Measurements from ENCODE around the gene KCTD5. TPM values are rescaled to one million over a fixed set of nuclear protein-coding genes. Genes with fewer than 3 reads are reported as not detected.

The KCTD5 gene
- polyA plus RNA-seq, 1 donor from 2014 or later, result 42.7 TPM

DNA sequence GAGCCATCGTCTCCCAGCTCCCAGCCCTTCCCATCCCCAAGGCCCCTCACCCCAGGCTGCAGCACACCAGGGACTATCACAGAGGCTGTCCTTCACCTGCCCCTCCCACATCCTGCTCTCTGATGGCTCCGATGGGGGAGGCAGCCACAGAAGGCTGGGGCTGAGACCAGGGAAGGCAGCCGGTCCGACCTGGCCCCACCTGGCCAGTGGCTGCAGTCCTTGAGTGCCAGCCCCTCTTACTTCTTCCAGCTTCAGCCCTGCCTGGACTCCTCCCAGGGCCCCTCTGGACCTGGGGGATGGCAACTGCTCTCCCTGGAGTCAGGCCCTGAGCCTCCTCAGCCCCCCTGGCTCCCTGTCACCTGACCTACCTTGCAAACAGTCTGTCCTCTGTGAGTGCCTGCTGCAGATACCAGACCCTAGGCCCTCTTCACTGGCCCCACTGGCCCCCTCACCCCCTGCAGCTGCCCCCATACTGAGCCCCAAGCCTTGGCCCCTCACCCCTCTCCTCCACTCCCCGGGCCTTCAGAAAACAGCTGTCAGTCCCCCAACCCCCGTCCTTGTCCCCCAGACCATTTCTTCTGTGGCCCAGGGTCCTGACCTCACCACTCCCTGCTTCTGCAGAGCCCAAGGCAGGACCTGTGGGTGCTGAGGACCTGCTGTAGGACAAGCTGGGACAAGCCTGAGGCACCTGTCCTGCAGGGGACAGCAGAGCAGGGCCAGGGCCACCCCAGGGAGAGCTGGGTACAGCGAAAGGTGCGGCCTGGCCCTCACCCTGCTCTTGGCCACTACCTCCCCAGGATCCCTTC, 57.5 kb downstream of the KCTD5 start:
- H3K4me3 ChIP-seq (ENCODE audit: low read length), result no peak overlapping the region
- H3K4me2 ChIP-seq (ENCODE audit: low read length), result no peak overlapping the region
- TF ChIP-seq EP300 (conservative IDR thresholded peaks at IDR 0.05; ENCODE audit: poor library complexity, severe bottlenecking), result no peak
- TF ChIP-seq MXI1 (conservative IDR thresholded peaks at IDR 0.05; ENCODE audit: poor library complexity, severe bottlenecking), result no peak
- no peak for TF ChIP-seq TAF1 (IDR thresholded peaks at IDR 0.05; ENCODE audit: low read depth)
- TF ChIP-seq, protein P1, sequence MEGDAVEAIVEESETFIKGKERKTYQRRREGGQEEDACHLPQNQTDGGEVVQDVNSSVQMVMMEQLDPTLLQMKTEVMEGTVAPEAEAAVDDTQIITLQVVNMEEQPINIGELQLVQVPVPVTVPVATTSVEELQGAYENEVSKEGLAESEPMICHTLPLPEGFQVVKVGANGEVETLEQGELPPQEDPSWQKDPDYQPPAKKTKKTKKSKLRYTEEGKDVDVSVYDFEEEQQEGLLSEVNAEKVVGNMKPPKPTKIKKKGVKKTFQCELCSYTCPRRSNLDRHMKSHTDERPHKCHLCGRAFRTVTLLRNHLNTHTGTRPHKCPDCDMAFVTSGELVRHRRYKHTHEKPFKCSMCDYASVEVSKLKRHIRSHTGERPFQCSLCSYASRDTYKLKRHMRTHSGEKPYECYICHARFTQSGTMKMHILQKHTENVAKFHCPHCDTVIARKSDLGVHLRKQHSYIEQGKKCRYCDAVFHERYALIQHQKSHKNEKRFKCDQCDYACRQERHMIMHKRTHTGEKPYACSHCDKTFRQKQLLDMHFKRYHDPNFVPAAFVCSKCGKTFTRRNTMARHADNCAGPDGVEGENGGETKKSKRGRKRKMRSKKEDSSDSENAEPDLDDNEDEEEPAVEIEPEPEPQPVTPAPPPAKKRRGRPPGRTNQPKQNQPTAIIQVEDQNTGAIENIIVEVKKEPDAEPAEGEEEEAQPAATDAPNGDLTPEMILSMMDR (IDR thresholded peaks at IDR 0.05; ENCODE audit: poor library complexity, severe bottlenecking), result no peak
- no peak for TF ChIP-seq SMC3 (conservative IDR thresholded peaks at IDR 0.05; ENCODE audit: poor library complexity)
- no peak for TF ChIP-seq RAD21 (conservative IDR thresholded peaks at IDR 0.05)
- no peak for TF ChIP-seq EZH2 (IDR thresholded peaks at IDR 0.05; ENCODE audit: borderline replicate concordance, insufficient read depth, low read length, poor library complexity, severe bottlenecking)
- TF ChIP-seq, protein P2, sequence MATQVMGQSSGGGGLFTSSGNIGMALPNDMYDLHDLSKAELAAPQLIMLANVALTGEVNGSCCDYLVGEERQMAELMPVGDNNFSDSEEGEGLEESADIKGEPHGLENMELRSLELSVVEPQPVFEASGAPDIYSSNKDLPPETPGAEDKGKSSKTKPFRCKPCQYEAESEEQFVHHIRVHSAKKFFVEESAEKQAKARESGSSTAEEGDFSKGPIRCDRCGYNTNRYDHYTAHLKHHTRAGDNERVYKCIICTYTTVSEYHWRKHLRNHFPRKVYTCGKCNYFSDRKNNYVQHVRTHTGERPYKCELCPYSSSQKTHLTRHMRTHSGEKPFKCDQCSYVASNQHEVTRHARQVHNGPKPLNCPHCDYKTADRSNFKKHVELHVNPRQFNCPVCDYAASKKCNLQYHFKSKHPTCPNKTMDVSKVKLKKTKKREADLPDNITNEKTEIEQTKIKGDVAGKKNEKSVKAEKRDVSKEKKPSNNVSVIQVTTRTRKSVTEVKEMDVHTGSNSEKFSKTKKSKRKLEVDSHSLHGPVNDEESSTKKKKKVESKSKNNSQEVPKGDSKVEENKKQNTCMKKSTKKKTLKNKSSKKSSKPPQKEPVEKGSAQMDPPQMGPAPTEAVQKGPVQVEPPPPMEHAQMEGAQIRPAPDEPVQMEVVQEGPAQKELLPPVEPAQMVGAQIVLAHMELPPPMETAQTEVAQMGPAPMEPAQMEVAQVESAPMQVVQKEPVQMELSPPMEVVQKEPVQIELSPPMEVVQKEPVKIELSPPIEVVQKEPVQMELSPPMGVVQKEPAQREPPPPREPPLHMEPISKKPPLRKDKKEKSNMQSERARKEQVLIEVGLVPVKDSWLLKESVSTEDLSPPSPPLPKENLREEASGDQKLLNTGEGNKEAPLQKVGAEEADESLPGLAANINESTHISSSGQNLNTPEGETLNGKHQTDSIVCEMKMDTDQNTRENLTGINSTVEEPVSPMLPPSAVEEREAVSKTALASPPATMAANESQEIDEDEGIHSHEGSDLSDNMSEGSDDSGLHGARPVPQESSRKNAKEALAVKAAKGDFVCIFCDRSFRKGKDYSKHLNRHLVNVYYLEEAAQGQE (IDR thresholded peaks at IDR 0.05; ENCODE audit: borderline replicate concordance), result no peak
- TF ChIP-seq POLR2AphosphoS5 (IDR thresholded peaks at IDR 0.05), result no peak
- H3K27ac ChIP-seq (ENCODE audit: low read length), result no peak overlapping the region
- no peaks in the 10 kb centered on the region for H3K27me3 ChIP-seq (ENCODE audit: insufficient read depth, low read depth, low read length)
- H3F3A ChIP-seq (ENCODE audit: insufficient read depth, low read length, poor library complexity, severe bottlenecking), result no peaks in the 10 kb centered on the region
- no peaks in the 10 kb centered on the region for H3K9me3 ChIP-seq (ENCODE audit: low read length)
- no peak overlapping the region for H2AFZ ChIP-seq (ENCODE audit: low read depth, low read length)
- no peaks in the 10 kb centered on the region for H3K36me3 ChIP-seq (ENCODE audit: insufficient read depth, low read length)
- no peak overlapping the region for H3K9ac ChIP-seq (ENCODE audit: low read length)
- H3K79me2 ChIP-seq (replicated peaks; ENCODE audit: insufficient read depth, low read length), result no peaks in the 10 kb centered on the region
- no peaks in the 10 kb centered on the region for H4K20me1 ChIP-seq (ENCODE audit: insufficient read depth)
- H3K9me2 ChIP-seq (ENCODE audit: insufficient read depth, low read length), result no peaks in the 10 kb centered on the region

DNA sequence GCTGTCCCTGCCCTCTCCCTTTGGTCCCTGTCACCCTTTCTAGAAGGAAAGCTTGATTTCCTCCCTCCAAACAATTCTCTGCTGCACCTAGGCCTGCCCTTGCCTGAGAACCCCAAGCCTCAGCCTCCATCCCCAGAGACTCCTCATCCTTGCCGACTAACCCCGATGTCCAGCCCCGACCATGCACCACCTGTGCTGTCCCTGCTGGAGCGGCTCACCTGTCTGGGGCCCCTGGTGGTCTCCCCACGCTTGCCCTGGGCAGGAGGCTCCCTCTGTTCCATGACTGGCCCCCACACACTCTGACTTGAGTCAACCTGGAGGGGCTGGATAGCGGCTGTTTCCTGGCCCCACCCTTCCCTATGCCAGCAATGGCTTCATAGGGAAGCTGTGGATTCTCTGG, 58.2 kb downstream of the KCTD5 start:
- TF ChIP-seq POLR2AphosphoS5 (IDR thresholded peaks at IDR 0.05) (no peak), EP300 (conservative IDR thresholded peaks at IDR 0.05; ENCODE audit: poor library complexity, severe bottlenecking) (no peak), RAD21 (conservative IDR thresholded peaks at IDR 0.05) (no peak), TAF1 (IDR thresholded peaks at IDR 0.05; ENCODE audit: low read depth) (no peak), MXI1 (conservative IDR thresholded peaks at IDR 0.05; ENCODE audit: poor library complexity, severe bottlenecking) (no peak), EZH2 (IDR thresholded peaks at IDR 0.05; ENCODE audit: borderline replicate concordance, insufficient read depth, low read length, poor library complexity, severe bottlenecking) (no peak), SMC3 (conservative IDR thresholded peaks at IDR 0.05; ENCODE audit: poor library complexity) (no peak)
- TF ChIP-seq, protein P2 (IDR thresholded peaks at IDR 0.05; ENCODE audit: borderline replicate concordance), result no peak
- TF ChIP-seq, protein P1 (IDR thresholded peaks at IDR 0.05; ENCODE audit: poor library complexity, severe bottlenecking), result no peak
- no peak overlapping the region for H3K27ac ChIP-seq (ENCODE audit: low read length)

More for the DNA sequence above, 58.2 kb downstream of the KCTD5 start:
- no peaks in the 10 kb centered on the region for H3K27me3 ChIP-seq (ENCODE audit: insufficient read depth, low read depth, low read length)
- no peaks in the 10 kb centered on the region for H3F3A ChIP-seq (ENCODE audit: insufficient read depth, low read length, poor library complexity, severe bottlenecking)
- H3K4me2 ChIP-seq (ENCODE audit: low read length), result no peak overlapping the region
- no peaks in the 10 kb centered on the region for H4K20me1 ChIP-seq (ENCODE audit: insufficient read depth)
- no peaks in the 10 kb centered on the region for H3K9me3 ChIP-seq (ENCODE audit: low read length)
- H3K4me3 ChIP-seq (ENCODE audit: low read length), result no peak overlapping the region
- H3K9ac ChIP-seq (ENCODE audit: low read length), result no peak overlapping the region
- H3K36me3 ChIP-seq (ENCODE audit: insufficient read depth, low read length), result no peaks in the 10 kb centered on the region
- no peaks in the 10 kb centered on the region for H3K79me2 ChIP-seq (replicated peaks; ENCODE audit: insufficient read depth, low read length)
- no peak overlapping the region for H2AFZ ChIP-seq (ENCODE audit: low read depth, low read length)
- no peaks in the 10 kb centered on the region for H3K9me2 ChIP-seq (ENCODE audit: insufficient read depth, low read length)

Data from neural cell (in vitro differentiated cells).